NCI-H510A treated with DMSO at 0.1 percent for 48 hours (cell line): ENCODE data around the gene URM1.

Experiments used
- DNase-seq: peaks from one replicate; lab custom pipeline; 2025; lab: John Stamatoyannopoulos, UW

The URM1 gene

GRCh38 chr9:128385496-128386460 is 14.6 kb downstream of the URM1 start:
- no peak for DNase-seq

- no peak for DNase-seq
These were observed 17.0 kb downstream of the URM1 start for GRCh38 chr9:128388150-128388549.

- DNase-seq, result peak; percentile 48
These were observed 18.4 kb downstream of the URM1 start for GRCh38 chr9:128389395-128390149.

GRCh38 chr9:128390150-128390812 is 19.1 kb downstream of the URM1 start:
- DNase-seq, result no peak

- no peak for DNase-seq
These were observed 19.9 kb downstream of the URM1 start for GRCh38 chr9:128390813-128391711.

GRCh38 chr9:128391956-128392301 is 20.8 kb downstream of the URM1 start:
- DNase-seq, result no peak

GRCh38 chr9:128392302-128393144 is 21.3 kb downstream of the URM1 start:
- no peak for DNase-seq

- no peak for DNase-seq
These were observed 22.1 kb downstream of the URM1 start for GRCh38 chr9:128393145-128393775.

GRCh38 chr9:128393970-128394369 is 22.8 kb downstream of the URM1 start:
- no peak for DNase-seq

- no peak for DNase-seq
These were observed 23.4 kb downstream of the URM1 start for GRCh38 chr9:128394379-128395168.

GRCh38 chr9:128396970-128397613 is 25.9 kb downstream of the URM1 start:
- no peak for DNase-seq

- no peak for DNase-seq
These were observed 26.7 kb downstream of the URM1 start for GRCh38 chr9:128397831-128398230.

- no peak for DNase-seq
These were observed 28.7 kb downstream of the URM1 start for GRCh38 chr9:128399861-128400260.

GRCh38 chr9:128404560-128404959 is 33.4 kb downstream of the URM1 start:
- DNase-seq, result no peak

- no peak for DNase-seq
These were observed 34.1 kb downstream of the URM1 start for GRCh38 chr9:128405077-128405779.

GRCh38 chr9:128405780-128406171 is 34.6 kb downstream of the URM1 start:
- DNase-seq, result no peak

- DNase-seq, result no peak
These were observed 35.7 kb downstream of the URM1 start for GRCh38 chr9:128406848-128407391.

- DNase-seq, result no peak
These were observed 37.8 kb downstream of the URM1 start for GRCh38 chr9:128408963-128409431.
